Kidney epithelial cell (primary cell): ENCODE measurements around the gene PCSK9. TPM values are rescaled to one million over a fixed set of nuclear protein-coding genes. Genes with fewer than 3 reads are reported as not detected.

Experiments used
- DNase-seq: peaks from one replicate; pipeline ENCODE4 v3.0.0-alpha.2; 2010; ENCODE audit warnings: low read depth
- H3K27me3 ChIP-seq: 2 replicates; pipeline ENCODE4 v1.6.0; 2011; ENCODE audit warnings: low read length; ENCODE audit not compliant: control insufficient read depth, insufficient read depth
- H3K36me3 ChIP-seq: 2 replicates; pipeline ENCODE4 v1.5.1; 2011; ENCODE audit warnings: low read length; ENCODE audit not compliant: control insufficient read depth, insufficient read depth
- H3K4me3 ChIP-seq: 2 replicates; pipeline ENCODE4 v1.5.1; 2011; ENCODE audit warnings: low read depth, mild to moderate bottlenecking, control low read depth, low read length
- CTCF ChIP-seq: IDR thresholded peaks from 2 replicates; pipeline ENCODE4 v1.5.1; 2011; ENCODE audit warnings: mild to moderate bottlenecking, moderate library complexity, low read length, control low read depth, inconsistent platforms; ENCODE audit not compliant: insufficient read depth, poor library complexity, severe bottlenecking
- total RNA-seq: library from RNA; depleted of rRNA; stranded (reverse); fragments of >200 nt; gene quantifications from 2 replicates; pipeline ENCODE4 v1.2.3, GENCODE V29; 2015

PCSK9 gene
- total RNA-seq, 1 donor from 2014 or later: 4.5 TPM

GRCh38 chr1:55052221-55053142 lies 13.1 kb downstream of the PCSK9 start:
- TF ChIP-seq CTCF: no peak
- H3K27me3 ChIP-seq: no peaks in the 10 kb centered on the region
- H3K36me3 ChIP-seq: no peaks in the 10 kb centered on the region
- DNase-seq: no peak
- no peak overlapping the region for H3K4me3 ChIP-seq

GRCh38 chr1:55053265-55053954 lies 14.1 kb downstream of the PCSK9 start:
- TF ChIP-seq CTCF: no peak
- H3K27me3 ChIP-seq: no peaks in the 10 kb centered on the region
- H3K36me3 ChIP-seq: no peaks in the 10 kb centered on the region
- no peak for DNase-seq
- H3K4me3 ChIP-seq: no peak overlapping the region

GRCh38 chr1:55054396-55054795 lies 15.0 kb downstream of the PCSK9 start:
- no peak for TF ChIP-seq CTCF
- no peak for DNase-seq
- Histone ChIP-seq H3K36me3 (no peaks in the 10 kb centered on the region), H3K27me3 (no peaks in the 10 kb centered on the region), H3K4me3 (no peak overlapping the region)

- no peak for TF ChIP-seq CTCF
- DNase-seq: no peak
- Histone ChIP-seq H3K27me3 (no peaks in the 10 kb centered on the region), H3K4me3 (no peak overlapping the region), H3K36me3 (no peaks in the 10 kb centered on the region)
Observed at GRCh38 chr1:55055084-55055882, 15.9 kb downstream of the PCSK9 start.

- Histone ChIP-seq H3K4me3 (no peak overlapping the region), H3K36me3 (no peaks in the 10 kb centered on the region), H3K27me3 (no peaks in the 10 kb centered on the region)
- no peak for TF ChIP-seq CTCF
- DNase-seq: no peak
Observed at GRCh38 chr1:55055951-55056631, 16.7 kb downstream of the PCSK9 start.
